Measurements from ENCODE around the gene AKR7A3.
A peak's percentile ranks its signal among the peaks of the same experiment; 100 is the strongest.

Gene AKR7A3

DNA sequence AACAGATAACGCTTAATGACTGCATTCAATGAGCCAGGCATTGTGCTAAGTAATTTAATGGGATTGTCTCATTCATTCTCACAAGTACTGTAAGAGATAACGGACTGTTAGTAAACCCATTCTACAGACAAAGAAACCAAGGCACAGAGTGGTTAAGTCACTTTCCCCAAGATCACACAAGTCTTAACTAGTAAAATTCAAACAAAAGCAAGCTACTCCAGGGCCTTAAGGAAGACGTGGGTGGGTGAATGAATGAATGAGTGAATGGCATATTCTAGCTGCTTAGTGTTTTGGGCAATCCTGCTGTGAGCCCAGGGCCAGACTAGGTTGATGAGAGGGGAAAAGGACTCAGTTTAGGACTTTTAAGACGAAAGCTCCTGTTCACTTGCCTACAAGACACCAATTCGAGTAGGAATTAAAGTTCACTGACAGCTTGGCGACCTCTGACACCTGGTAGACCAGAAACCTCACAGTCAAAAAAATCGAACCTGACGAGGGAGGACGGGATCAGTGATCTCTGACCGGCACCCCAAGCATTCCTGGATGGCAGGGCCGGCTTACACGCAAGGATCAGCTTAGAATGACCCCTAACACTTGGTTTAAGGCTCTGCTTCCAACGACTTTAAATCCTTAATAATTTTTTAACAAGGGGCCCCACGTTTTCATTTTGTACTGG, 37.8 kb downstream of the AKR7A3 start:
- H3K27ac Mint-ChIP-seq, result peak overlapping the region; percentile 95 to 96
- no peak for DNase-seq
- peaks cover 5% of the 10 kb centered on the region for H3K36me3 Mint-ChIP-seq (ENCODE audit: insufficient read depth)
- H3K27me3 Mint-ChIP-seq, result no peaks in the 10 kb centered on the region
- no peaks in the 10 kb centered on the region for H3K9me3 Mint-ChIP-seq
- peaks cover 19 to 22% of the 10 kb centered on the region in 2 donors for H3K4me1 Mint-ChIP-seq (ENCODE audit: low read depth in 2 of 2)
- peak overlapping the region; percentile 91 to 92 for H3K4me3 Mint-ChIP-seq
- ATAC-seq (replicated peaks), result no peak

GRCh38 chr1:19240673-19241538, 47.7 kb downstream of the AKR7A3 start:
- Mint-ChIP-seq H3K9me3 (no peaks in the 10 kb centered on the region), H3K4me3 (no peak overlapping the region), H3K27me3 (no peaks in the 10 kb centered on the region), H3K27ac (peak overlapping the region in 1 of 2 donors; percentile 57), H3K4me1 (ENCODE audit: low read depth in 2 of 2) (peaks cover 2% of the 10 kb centered on the region in 2 donors), H3K36me3 (ENCODE audit: insufficient read depth) (peaks cover 68% of the 10 kb centered on the region)
- DNase-seq (peak; percentile 64 to 69 (median 69)), ATAC-seq (replicated peaks) (peak; percentile 98)

DNA sequence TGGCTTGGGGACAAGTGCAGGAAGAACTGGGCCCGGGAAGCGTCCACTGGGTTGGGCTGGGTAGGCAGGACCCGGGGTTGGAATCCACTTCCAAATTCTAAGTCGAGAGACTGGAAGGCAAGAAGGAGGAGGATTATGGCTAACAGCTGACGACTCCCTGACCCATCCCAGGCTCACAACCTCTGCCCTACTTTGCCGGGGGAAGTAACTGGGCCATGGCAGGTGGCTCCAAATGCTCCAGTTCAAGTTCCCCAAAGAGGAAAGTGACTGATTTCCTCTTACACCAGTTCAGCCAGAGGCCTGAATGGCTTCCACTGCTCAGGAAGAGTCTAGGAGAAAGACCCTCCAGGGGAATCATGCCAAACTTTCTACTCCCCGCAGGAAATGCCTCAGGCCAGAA, 48.7 kb downstream of the AKR7A3 start:
- H3K36me3 Mint-ChIP-seq (ENCODE audit: insufficient read depth), result peaks cover 71% of the 10 kb centered on the region
- no peak overlapping the region for H3K4me3 Mint-ChIP-seq
- peaks cover 2% of the 10 kb centered on the region in 2 donors for H3K4me1 Mint-ChIP-seq (ENCODE audit: low read depth in 2 of 2)
- no peak for ATAC-seq (replicated peaks)
- peak overlapping the region in 1 of 2 donors; percentile 41 for H3K27ac Mint-ChIP-seq
- H3K9me3 Mint-ChIP-seq, result no peaks in the 10 kb centered on the region
- H3K27me3 Mint-ChIP-seq, result no peaks in the 10 kb centered on the region
- DNase-seq, result no peak

DNA sequence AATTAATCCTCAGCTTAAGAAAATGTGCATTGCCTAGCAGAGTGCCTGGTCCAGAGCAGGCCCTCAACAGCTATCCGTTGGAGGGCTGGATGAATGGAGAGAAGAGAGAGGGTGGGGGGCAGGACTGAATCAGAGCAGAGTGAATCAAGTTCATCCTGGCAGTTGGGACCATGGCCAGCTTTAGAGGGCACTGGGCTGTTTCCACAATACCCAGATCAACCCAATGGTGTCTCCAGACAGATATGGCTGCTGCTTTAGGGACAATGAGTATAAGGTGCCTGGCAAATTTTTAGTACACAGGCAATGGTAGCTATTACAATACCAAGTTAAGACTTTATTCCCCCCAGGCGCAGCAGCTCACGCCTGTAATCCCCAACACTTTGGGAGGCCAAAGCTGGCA, 54.3 kb downstream of the AKR7A3 start:
- Mint-ChIP-seq H3K27ac (no peak overlapping the region), H3K9me3 (no peaks in the 10 kb centered on the region), H3K27me3 (no peaks in the 10 kb centered on the region), H3K4me3 (no peak overlapping the region), H3K36me3 (ENCODE audit: insufficient read depth) (peaks cover 40% of the 10 kb centered on the region), H3K4me1 (ENCODE audit: low read depth in 2 of 2) (no peaks in the 10 kb centered on the region)
- DNase-seq (no peak), ATAC-seq (replicated peaks) (no peak)
